GM18951 (cell line): ENCODE results near the gene LAMA2.

ENCODE experiments used
- POLR2A ChIP-seq: IDR thresholded peaks from 4 replicates; pipeline ENCODE4 v1.6.1; 2011; ENCODE audit warnings: mild to moderate bottlenecking; ENCODE audit not compliant: insufficient read length, insufficient read depth; ENCODE audit errors: extremely low read depth
- in situ Hi-C: fragments of 300-500 bp; cut with MboI; formaldehyde crosslinking; loops from one replicate; pipeline ENCODE4 v1.12.0; 2022; ENCODE audit warnings: low sequenced_read_pairs, mixed read lengths, inconsistent platforms; ENCODE audit not compliant: unreplicated experiment

The LAMA2 gene

GRCh38 chr6:128997880-128998279 is 114.9 kb downstream of the LAMA2 start:
- TF ChIP-seq POLR2A: no peak
- in situ Hi-C loops: no loop called here

GRCh38 chr6:129006724-129007514 is 124.0 kb downstream of the LAMA2 start:
- in situ Hi-C loops: no loop called here
- no peak for TF ChIP-seq POLR2A

GRCh38 chr6:129007701-129008373 is 124.9 kb downstream of the LAMA2 start:
- TF ChIP-seq POLR2A: no peak
- in situ Hi-C loops: no loop called here

GRCh38 chr6:129008591-129008990 is 125.7 kb downstream of the LAMA2 start:
- TF ChIP-seq POLR2A: no peak
- in situ Hi-C loops: no loop called here

GRCh38 chr6:129009851-129010250 is 126.9 kb downstream of the LAMA2 start:
- in situ Hi-C loops: no loop called here
- TF ChIP-seq POLR2A: no peak

GRCh38 chr6:129014302-129014701 is 131.4 kb downstream of the LAMA2 start:
- TF ChIP-seq POLR2A: no peak
- in situ Hi-C loops: no loop called here

- in situ Hi-C loops: no loop called here
- no peak for TF ChIP-seq POLR2A
Observed at GRCh38 chr6:129015721-129016120, 132.8 kb downstream of the LAMA2 start.

GRCh38 chr6:129016844-129017243 is 133.9 kb downstream of the LAMA2 start:
- no peak for TF ChIP-seq POLR2A
- in situ Hi-C loops: no loop called here

- in situ Hi-C loops: no loop called here
- no peak for TF ChIP-seq POLR2A
Observed at GRCh38 chr6:129022011-129022553, 139.1 kb downstream of the LAMA2 start.

- in situ Hi-C loops: no loop called here
- TF ChIP-seq POLR2A: no peak
Observed at GRCh38 chr6:129026601-129027000, 143.7 kb downstream of the LAMA2 start.

- TF ChIP-seq POLR2A: no peak
- in situ Hi-C loops: no loop called here
Observed at GRCh38 chr6:129029778-129030177, 146.8 kb downstream of the LAMA2 start.

GRCh38 chr6:129030215-129030614 is 147.3 kb downstream of the LAMA2 start:
- in situ Hi-C loops: no loop called here

GRCh38 chr6:129031051-129031599 is 148.2 kb downstream of the LAMA2 start:
- in situ Hi-C loops: no loop called here
- no peak for TF ChIP-seq POLR2A

More at GRCh38 chr6:129030215-129030614, 147.3 kb downstream of the LAMA2 start:
- no peak for TF ChIP-seq POLR2A

GRCh38 chr6:129032602-129033001 is 149.7 kb downstream of the LAMA2 start:
- TF ChIP-seq POLR2A: no peak
- in situ Hi-C loops: no loop called here

GRCh38 chr6:129033180-129033579 is 150.2 kb downstream of the LAMA2 start:
- TF ChIP-seq POLR2A: no peak
- in situ Hi-C loops: no loop called here
